ENCODE data around the gene SUCO.

DNA sequence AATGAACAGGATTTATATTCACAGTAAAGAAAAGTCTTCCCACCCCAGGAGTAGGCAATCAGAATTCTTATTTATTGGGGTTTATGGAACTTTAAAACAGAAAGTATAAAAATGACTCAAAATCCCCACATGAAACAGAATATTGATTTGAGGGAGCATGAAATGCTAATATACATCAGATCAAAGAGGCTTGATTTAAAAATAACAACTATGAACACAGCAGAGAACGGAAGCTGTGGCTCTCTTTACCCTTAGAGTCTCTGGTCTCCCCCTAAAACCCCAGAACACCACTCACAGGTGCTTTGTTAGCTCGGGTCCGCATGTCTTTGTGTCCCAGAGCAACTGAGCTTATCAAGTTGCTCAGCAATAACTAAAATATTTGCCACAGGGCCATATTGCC is 94.8 kb downstream of the SUCO start:
- no peak for TF ChIP-seq POLR2A (IDR thresholded peaks at IDR 0.05)
- TF ChIP-seq, protein P1, sequence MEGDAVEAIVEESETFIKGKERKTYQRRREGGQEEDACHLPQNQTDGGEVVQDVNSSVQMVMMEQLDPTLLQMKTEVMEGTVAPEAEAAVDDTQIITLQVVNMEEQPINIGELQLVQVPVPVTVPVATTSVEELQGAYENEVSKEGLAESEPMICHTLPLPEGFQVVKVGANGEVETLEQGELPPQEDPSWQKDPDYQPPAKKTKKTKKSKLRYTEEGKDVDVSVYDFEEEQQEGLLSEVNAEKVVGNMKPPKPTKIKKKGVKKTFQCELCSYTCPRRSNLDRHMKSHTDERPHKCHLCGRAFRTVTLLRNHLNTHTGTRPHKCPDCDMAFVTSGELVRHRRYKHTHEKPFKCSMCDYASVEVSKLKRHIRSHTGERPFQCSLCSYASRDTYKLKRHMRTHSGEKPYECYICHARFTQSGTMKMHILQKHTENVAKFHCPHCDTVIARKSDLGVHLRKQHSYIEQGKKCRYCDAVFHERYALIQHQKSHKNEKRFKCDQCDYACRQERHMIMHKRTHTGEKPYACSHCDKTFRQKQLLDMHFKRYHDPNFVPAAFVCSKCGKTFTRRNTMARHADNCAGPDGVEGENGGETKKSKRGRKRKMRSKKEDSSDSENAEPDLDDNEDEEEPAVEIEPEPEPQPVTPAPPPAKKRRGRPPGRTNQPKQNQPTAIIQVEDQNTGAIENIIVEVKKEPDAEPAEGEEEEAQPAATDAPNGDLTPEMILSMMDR (IDR thresholded peaks at IDR 0.05), result no peak
